ENCODE results near the gene TNFAIP3.

TNFAIP3 gene

GRCh38 chr6:137871831-137872454 lies 4.9 kb downstream of the TNFAIP3 start:
- no peak for DNase-seq (ENCODE audit: low spot score)
- no peak for TF ChIP-seq CTCF (IDR thresholded peaks at IDR 0.05; ENCODE audit: extremely low read depth, missing control alignments)

GRCh38 chr6:137872581-137873115 lies 5.6 kb downstream of the TNFAIP3 start:
- no peak for TF ChIP-seq CTCF (IDR thresholded peaks at IDR 0.05; ENCODE audit: extremely low read depth, missing control alignments)

GRCh38 chr6:137873273-137873762 lies 6.3 kb downstream of the TNFAIP3 start:
- DNase-seq (ENCODE audit: low spot score) = peak; percentile 70
- no peak for TF ChIP-seq CTCF (IDR thresholded peaks at IDR 0.05; ENCODE audit: extremely low read depth, missing control alignments)

More at GRCh38 chr6:137872581-137873115, 5.6 kb downstream of the TNFAIP3 start:
- no peak for DNase-seq (ENCODE audit: low spot score)

GRCh38 chr6:137874204-137875057 lies 7.4 kb downstream of the TNFAIP3 start:
- DNase-seq (ENCODE audit: low spot score) = no peak

GRCh38 chr6:137875058-137875520 lies 8.0 kb downstream of the TNFAIP3 start:
- no peak for DNase-seq (ENCODE audit: low spot score)
- no peak for TF ChIP-seq CTCF (IDR thresholded peaks at IDR 0.05; ENCODE audit: extremely low read depth, missing control alignments)

More at GRCh38 chr6:137874204-137875057, 7.4 kb downstream of the TNFAIP3 start:
- no peak for TF ChIP-seq CTCF (IDR thresholded peaks at IDR 0.05; ENCODE audit: extremely low read depth, missing control alignments)

GRCh38 chr6:137875606-137876005 lies 8.5 kb downstream of the TNFAIP3 start:
- TF ChIP-seq CTCF (IDR thresholded peaks at IDR 0.05; ENCODE audit: extremely low read depth, missing control alignments) = no peak
- DNase-seq (ENCODE audit: low spot score) = no peak

- no peak for DNase-seq (ENCODE audit: low spot score)
- no peak for TF ChIP-seq CTCF (IDR thresholded peaks at IDR 0.05; ENCODE audit: extremely low read depth, missing control alignments)
Measured at GRCh38 chr6:137876547-137876946, 9.5 kb downstream of the TNFAIP3 start.

Measured in GM20000 (cell line).